Neural progenitor cell (in vitro differentiated cells): Measurements from ENCODE around the gene NHLRC1.

Experiments
- CTCF ChIP-seq: fragments of 200-600 bp; sonication (generic); IDR thresholded peaks from 2 replicates; pipeline ENCODE4 v1.5.1; 2017; ENCODE audit warnings: antibody characterized with exemption, mild to moderate bottlenecking
- EZH2 ChIP-seq: fragments of 200-600 bp; sonication (generic); IDR thresholded peaks from 2 replicates; pipeline ENCODE4 v1.6.1; 2017; ENCODE audit warnings: antibody characterized with exemption, mild to moderate bottlenecking, moderate library complexity

DNA sequence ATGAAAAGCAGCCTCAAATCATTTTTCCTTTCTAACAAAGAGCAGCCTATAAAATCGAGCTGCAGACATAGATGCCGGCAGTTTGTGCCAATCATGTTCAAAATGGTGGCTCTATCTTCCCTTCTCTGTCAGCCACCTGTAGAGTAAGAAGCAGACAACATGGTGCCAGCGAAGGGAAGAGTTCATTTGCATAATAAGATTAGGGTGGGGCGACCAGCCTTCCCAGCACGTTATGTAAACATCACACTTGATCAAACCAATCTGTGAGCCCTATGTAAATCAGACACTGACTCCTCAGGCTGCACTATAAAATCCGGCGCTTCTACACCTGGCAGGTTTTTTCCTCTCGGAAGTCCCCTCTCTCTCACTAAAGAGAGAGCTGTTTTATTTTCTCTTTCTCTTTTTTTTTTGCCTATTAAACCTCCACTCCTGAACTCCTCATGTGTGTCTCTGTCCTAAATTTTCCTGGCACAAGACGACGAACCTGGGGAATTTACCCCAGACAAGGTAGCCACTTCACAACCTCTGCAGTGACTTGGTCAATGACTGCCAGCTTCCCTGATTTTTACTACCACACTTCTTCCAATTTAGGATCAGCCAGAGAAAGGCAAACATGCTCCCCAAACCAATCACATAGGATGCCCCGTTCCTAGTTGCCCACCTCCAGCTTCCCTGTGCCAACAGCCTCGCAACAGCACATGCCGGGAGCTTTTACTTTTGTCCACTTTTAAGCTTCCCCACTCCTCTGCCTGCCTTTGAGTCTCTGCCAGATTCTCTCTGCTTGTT, 19.5 kb upstream of the NHLRC1 start:
- TF ChIP-seq CTCF (no peak), EZH2 (no peak)
